GM23338 (cell line): ENCODE measurements around the gene CPNE6. TPM values are rescaled to one million over a fixed set of nuclear protein-coding genes. Genes with fewer than 3 reads are reported as not detected.
"Not testable (repeated sequence)": the region's sequence is repeated elsewhere in the genome, so short reads cannot be mapped to it uniquely, and the experiment has no call there.

Experiments used
- ATAC-seq: fragments of 200-7000 bp; cut with Tn5 transposase; 3 replicates; pipeline ENCODE4 v1.9.1; 2020
- DNase-seq: peaks from one replicate; pipeline ENCODE4 v3.0.0-alpha.2; 2015; ENCODE audit warnings: low spot score
- H2AFZ ChIP-seq: fragments of 200-600 bp; sonication (generic); 2 replicates; pipeline ENCODE4 v1.8.0; 2016; ENCODE audit warnings: antibody characterized with exemption, mild to moderate bottlenecking, moderate library complexity
- H3F3A ChIP-seq: fragments of 200-600 bp; sonication (generic); replicated peaks from 2 replicates; pipeline ENCODE4 v1.8.0; 2017; ENCODE audit warnings: antibody characterized with exemption, mixed run types, low read depth
- H3K27ac ChIP-seq: fragments of 200-600 bp; sonication (generic); 2 replicates; pipeline ENCODE4 v1.6.1; 2016; ENCODE audit warnings: low read depth
- H3K27me3 ChIP-seq: fragments of 200-600 bp; sonication (generic); 2 replicates; pipeline ENCODE4 v1.8.0; 2016; ENCODE audit warnings: mild to moderate bottlenecking, mixed run types, moderate library complexity; ENCODE audit not compliant: insufficient read depth
- H3K36me3 ChIP-seq: fragments of 200-600 bp; sonication (generic); 2 replicates; pipeline ENCODE4 v1.8.0; 2016; ENCODE audit warnings: mild to moderate bottlenecking; ENCODE audit not compliant: insufficient read depth
- H3K4me1 ChIP-seq: fragments of 200-600 bp; sonication (generic); 2 replicates; pipeline ENCODE4 v1.8.0; 2016; ENCODE audit warnings: mild to moderate bottlenecking, moderate library complexity; ENCODE audit not compliant: insufficient read depth
- H3K4me2 ChIP-seq: fragments of 200-600 bp; sonication (generic); 2 replicates; pipeline ENCODE4 v1.7.1; 2017; ENCODE audit warnings: mixed run types
- H3K4me3 ChIP-seq: fragments of 200-600 bp; sonication (generic); 2 replicates; pipeline ENCODE4 v1.6.1; 2016; ENCODE audit warnings: mixed run types
- H3K79me2 ChIP-seq: fragments of 200-600 bp; sonication (generic); replicated peaks from 2 replicates; pipeline ENCODE4 v1.8.0; 2017; ENCODE audit warnings: mild to moderate bottlenecking; ENCODE audit not compliant: insufficient read depth
- H3K9me2 ChIP-seq: fragments of 200-600 bp; sonication (generic); 2 replicates; pipeline ENCODE4 v1.8.0; 2017; ENCODE audit not compliant: insufficient read depth
- H4K20me1 ChIP-seq: fragments of 200-600 bp; sonication (generic); replicated peaks from 2 replicates; pipeline ENCODE4 v1.8.0; 2017; ENCODE audit warnings: mild to moderate bottlenecking; ENCODE audit not compliant: insufficient read depth
- H3K27ac Mint-ChIP-seq: 2 replicates; pipeline ENCODE4 v1.8.0; 2020; ENCODE audit warnings: inconsistent platforms, mild to moderate bottlenecking, moderate library complexity, mixed read lengths
- H3K27me3 Mint-ChIP-seq: 3 replicates; pipeline ENCODE4 v1.8.0; 2022; ENCODE audit warnings: low read depth, mild to moderate bottlenecking, moderate library complexity, mixed read lengths, inconsistent platforms; ENCODE audit not compliant: insufficient read depth, poor library complexity
- H3K36me3 Mint-ChIP-seq: 3 replicates; pipeline ENCODE4 v1.8.0; 2021; ENCODE audit warnings: low read depth, mild to moderate bottlenecking, inconsistent platforms, moderate library complexity, mixed read lengths
- H3K4me1 Mint-ChIP-seq: 3 replicates; pipeline ENCODE4 v1.8.0; 2020; ENCODE audit warnings: mild to moderate bottlenecking, inconsistent platforms, mixed read lengths
- H3K4me3 Mint-ChIP-seq: 3 replicates; pipeline ENCODE4 v1.8.0; 2021; ENCODE audit warnings: moderate library complexity, mild to moderate bottlenecking, inconsistent platforms, mixed read lengths
- H3K9me3 Mint-ChIP-seq: 3 replicates; pipeline ENCODE4 v1.8.0; 2020; ENCODE audit warnings: moderate library complexity, mild to moderate bottlenecking, inconsistent platforms, mixed read lengths
- CREB1 ChIP-seq: fragments of 250-450 bp; sonication (Bioruptor Pico); IDR thresholded peaks from 2 replicates; pipeline ENCODE4 v1.5.0; 2020; ENCODE audit warnings: low read depth, mild to moderate bottlenecking, moderate library complexity
- EZH2phosphoT487 ChIP-seq: fragments of 200-600 bp; sonication (generic); IDR thresholded peaks from one replicate; pipeline ENCODE4 v1.8.1; 2018; ENCODE audit warnings: antibody characterized with exemption; ENCODE audit not compliant: unreplicated experiment
- STAT1 ChIP-seq: IDR thresholded peaks from one replicate; pipeline ENCODE4 v1.6.1; 2016; ENCODE audit warnings: antibody characterized with exemption; ENCODE audit not compliant: unreplicated experiment
- polyA plus RNA-seq: library from polyadenylated mRNA; unstranded; fragments of >200 nt; fragmentation: Nextera tagmentation; extraction: Ambion mirVana; gene quantifications from 2 replicates; pipeline ENCODE4 v1.2.1, GENCODE V29; 2016
- total RNA-seq: library from RNA; depleted of rRNA; stranded (reverse); fragments of >200 nt; shearing (Covaris generic); gene quantifications from 2 replicates; pipeline ENCODE4 v1.2.3, GENCODE V29; 2014

CPNE6 gene
- total and polyA plus RNA-seq, 2 experiments from 2014 or later = 0.16 TPM; not detected in 1

DNA sequence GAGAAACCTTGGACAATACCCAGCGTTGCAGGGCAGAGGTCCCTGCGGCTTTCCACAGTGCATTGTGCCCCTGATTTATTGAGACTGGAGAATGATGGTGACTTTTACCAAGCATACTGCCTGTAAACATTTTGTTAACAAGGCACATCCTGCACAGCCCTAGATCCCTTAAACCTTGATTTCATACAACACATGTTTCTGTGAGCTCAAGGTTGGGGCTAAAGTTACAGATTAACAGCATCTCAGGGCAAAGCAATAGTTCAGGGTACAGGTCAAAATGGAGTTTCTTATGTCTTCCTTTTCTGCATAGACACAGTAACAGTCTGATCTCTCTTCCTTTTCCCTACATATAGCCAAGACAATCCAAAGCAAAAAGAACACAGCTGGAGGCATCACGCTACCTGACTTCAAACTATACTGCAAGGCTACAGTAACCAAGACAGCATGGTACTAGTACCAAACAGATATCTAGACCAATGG is 46.4 kb upstream of the CPNE6 start:
- DNase-seq, H3F3A ChIP-seq, H3K4me1 ChIP-seq, H3K4me3 Mint-ChIP-seq, H2AFZ ChIP-seq, H4K20me1 ChIP-seq, H3K36me3 ChIP-seq, H3K4me1 Mint-ChIP-seq, H3K79me2 ChIP-seq, H3K9me3 Mint-ChIP-seq, H3K36me3 Mint-ChIP-seq, H3K27ac ChIP-seq, H3K27me3 Mint-ChIP-seq, H3K9me2 ChIP-seq, ATAC-seq, H3K27ac Mint-ChIP-seq, H3K4me2 ChIP-seq, H3K4me3 ChIP-seq, H3K27me3 ChIP-seq: not testable (repeated sequence)

DNA sequence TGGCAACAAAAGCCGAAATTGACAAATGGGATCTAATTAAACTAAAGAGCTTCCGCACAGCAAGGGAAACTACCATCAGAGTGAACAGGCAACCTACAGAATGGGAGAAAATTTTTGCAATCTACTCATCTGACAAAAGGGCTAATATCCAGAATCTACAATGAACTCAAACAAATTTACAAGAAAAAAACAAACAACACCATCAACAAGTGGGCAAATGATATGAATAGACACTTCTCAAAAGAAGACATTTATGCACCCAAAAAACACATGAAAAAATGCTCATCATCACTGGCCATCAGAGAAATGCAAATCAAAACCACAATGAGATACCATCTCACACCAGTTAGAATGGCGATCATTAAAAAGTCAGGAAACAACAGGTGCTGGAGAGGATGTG is 41.7 kb upstream of the CPNE6 start:
- DNase-seq, H3K79me2 ChIP-seq, H3K4me1 Mint-ChIP-seq, H3K27ac Mint-ChIP-seq, H3K4me3 ChIP-seq, H2AFZ ChIP-seq, ATAC-seq, H3K27me3 Mint-ChIP-seq, H3K27ac ChIP-seq, H3K4me3 Mint-ChIP-seq, H3K36me3 ChIP-seq, H3F3A ChIP-seq, H3K9me2 ChIP-seq, H4K20me1 ChIP-seq, H3K36me3 Mint-ChIP-seq, H3K4me1 ChIP-seq, H3K27me3 ChIP-seq, H3K4me2 ChIP-seq: not testable (repeated sequence)
- peaks cover 36% of the 10 kb centered on the region for H3K9me3 Mint-ChIP-seq

DNA sequence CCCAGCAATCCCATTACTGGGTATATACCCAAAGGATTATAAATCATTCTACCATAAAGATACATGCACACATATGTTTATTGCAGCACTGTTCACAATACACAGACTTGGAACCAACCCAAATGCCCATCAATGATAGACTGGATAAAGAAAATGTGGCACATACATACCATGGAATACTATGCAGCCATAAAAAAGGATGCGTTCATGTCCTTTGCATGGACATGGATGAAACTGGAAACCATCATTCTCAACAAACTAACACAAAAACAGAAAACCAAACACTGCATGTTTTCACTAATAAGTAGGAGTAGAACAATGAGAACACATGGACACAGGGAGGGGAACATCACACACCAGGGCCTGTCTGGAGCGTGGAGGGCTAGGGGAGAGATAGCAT is 40.0 kb upstream of the CPNE6 start:
- not testable (repeated sequence) for H3K4me3 ChIP-seq, H3K27me3 Mint-ChIP-seq, ATAC-seq, H4K20me1 ChIP-seq, H3K36me3 ChIP-seq, H3K4me1 ChIP-seq, H3K27ac Mint-ChIP-seq, H3K4me3 Mint-ChIP-seq, H3K27me3 ChIP-seq, H3K9me2 ChIP-seq, DNase-seq, H3K36me3 Mint-ChIP-seq, H3K4me2 ChIP-seq, H3F3A ChIP-seq, H3K79me2 ChIP-seq, H2AFZ ChIP-seq, H3K4me1 Mint-ChIP-seq, H3K27ac ChIP-seq
- peaks cover 33% of the 10 kb centered on the region for H3K9me3 Mint-ChIP-seq

DNA sequence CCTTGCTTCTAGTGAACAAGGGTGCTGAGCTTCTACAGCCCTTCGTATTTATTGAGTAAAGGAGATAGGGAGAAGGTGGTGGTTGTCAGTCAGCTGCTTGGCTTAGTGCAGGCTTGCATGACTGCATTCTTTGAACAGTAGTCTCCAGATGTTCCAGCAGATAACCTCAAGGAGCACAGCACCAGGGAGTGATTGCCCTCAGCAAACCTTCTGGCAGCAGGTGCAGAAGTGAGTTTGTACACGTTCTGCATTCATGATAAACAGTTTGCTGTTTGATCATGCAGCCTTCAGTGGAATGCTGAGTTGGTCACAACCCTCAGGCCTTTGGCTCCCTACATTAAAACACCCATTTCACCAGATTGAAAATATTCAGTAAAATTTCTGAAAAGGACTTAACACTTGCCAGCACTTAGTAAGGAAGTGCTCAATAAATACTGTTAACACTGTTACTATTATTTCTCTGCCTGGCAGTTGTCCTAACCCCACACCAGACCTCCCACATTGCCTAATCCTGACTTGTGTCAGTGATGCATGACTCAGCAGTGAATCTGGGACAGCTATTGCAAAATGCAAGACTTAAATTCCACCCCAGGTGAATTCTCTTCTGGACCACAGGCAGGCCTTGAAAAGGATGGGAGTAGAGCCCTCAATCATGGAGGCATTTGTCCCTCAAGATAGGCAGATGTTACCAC is 38.5 kb upstream of the CPNE6 start:
- H3K36me3 ChIP-seq = no peaks in the 10 kb centered on the region
- DNase-seq (no peak), ATAC-seq (no peak)
- no peak overlapping the region for H3K4me2 ChIP-seq
- Mint-ChIP-seq H3K9me3 (peaks cover 33% of the 10 kb centered on the region), H3K4me1 (peaks cover 10% of the 10 kb centered on the region; the same call in 2 of the 3 replicates), H3K27ac (no peak overlapping the region), H3K27me3 (peaks cover 3% of the 10 kb centered on the region), H3K4me3 (no peak overlapping the region), H3K36me3 (peaks cover 2% of the 10 kb centered on the region; the same call in 1 of the 3 replicates)
- no peaks in the 10 kb centered on the region for H3K79me2 ChIP-seq
- H3K27ac ChIP-seq = no peak overlapping the region
- no peak overlapping the region for H3K4me3 ChIP-seq
- H2AFZ ChIP-seq = no peak overlapping the region
- H3K9me2 ChIP-seq = no peaks in the 10 kb centered on the region
- no peaks in the 10 kb centered on the region for H3F3A ChIP-seq
- no peak for TF ChIP-seq STAT1
- no peak for TF ChIP-seq CREB1 (CRISPR knock-in tag)
- no peak for TF ChIP-seq EZH2phosphoT487
- H4K20me1 ChIP-seq = no peaks in the 10 kb centered on the region
- 0 out of 2 replicates have a peak, but pooled peaks cover 3% of the 10 kb centered on the region for H3K4me1 ChIP-seq
- 0 out of 2 replicates have a peak, but pooled peaks cover 4% of the 10 kb centered on the region for H3K27me3 ChIP-seq
